WTC11 (cell line): ENCODE data around the gene PBX3. TPM values are rescaled to one million over a fixed set of nuclear protein-coding genes. Genes with fewer than 3 reads are reported as not detected.

Source experiments
- ATAC-seq: fragments of 200-7000 bp; cut with Tn5 transposase; 2 replicates; pipeline ENCODE4 v1.10.0; 2021; ENCODE audit warnings: mild to moderate bottlenecking, moderate library complexity
- CTCF ChIA-PET: fragments of 300-600 bp; sonication (Branson Sonifier 250); formaldehyde crosslinking; loops from one replicate; lab custom pipeline; 2021; ENCODE audit warnings: antibody characterized with exemption; lab: Charles Lee
- POLR2A ChIA-PET: fragments of 350-600 bp; sonication (Branson Sonifier 250); formaldehyde crosslinking; loops from one replicate; lab custom pipeline; 2021; ENCODE audit warnings: antibody characterized with exemption; lab: Charles Lee
- DNase-seq: peaks from one replicate; pipeline ENCODE4 v3.0.0; 2021; ENCODE audit warnings: low spot score
- H3K27ac Mint-ChIP-seq: 2 replicates; pipeline ENCODE4 v1.8.0; 2021; ENCODE audit warnings: mixed read lengths
- H3K27me3 Mint-ChIP-seq: 2 replicates; pipeline ENCODE4 v1.8.0; 2021; ENCODE audit warnings: low read depth, mild to moderate bottlenecking, moderate library complexity, mixed read lengths
- H3K36me3 Mint-ChIP-seq: 2 replicates; pipeline ENCODE4 v1.8.0; 2021; ENCODE audit warnings: mixed read lengths
- H3K4me1 Mint-ChIP-seq: 2 replicates; pipeline ENCODE4 v1.8.0; 2022; ENCODE audit warnings: mixed read lengths
- H3K4me3 Mint-ChIP-seq: 2 replicates; pipeline ENCODE4 v1.8.0; 2021; ENCODE audit warnings: mild to moderate bottlenecking, moderate library complexity, mixed read lengths
- H3K9me3 Mint-ChIP-seq: 2 replicates; pipeline ENCODE4 v1.8.0; 2021; ENCODE audit warnings: mixed read lengths
- ATF6 ChIP-seq: sonication (generic); formaldehyde crosslinking; IDR thresholded peaks from 2 replicates; pipeline ENCODE4 v1.8.1; 2023; ENCODE audit warnings: mild to moderate bottlenecking, missing genetic modification reagents
- E2F1 ChIP-seq: sonication (generic); formaldehyde crosslinking; IDR thresholded peaks from 2 replicates; pipeline ENCODE4 v1.8.0; 2022; ENCODE audit warnings: mild to moderate bottlenecking, missing genetic modification reagents
- ETV6 ChIP-seq: sonication (generic); formaldehyde crosslinking; IDR thresholded peaks from 2 replicates; pipeline ENCODE4 v1.8.1; 2022; ENCODE audit warnings: mild to moderate bottlenecking, missing genetic modification reagents
- FOXP4 ChIP-seq: sonication (generic); formaldehyde crosslinking; IDR thresholded peaks from 2 replicates; pipeline ENCODE4 v1.8.0; 2022; ENCODE audit warnings: mild to moderate bottlenecking, missing genetic modification reagents
- HMGA2 ChIP-seq: fragments of 250-450 bp; sonication (Bioruptor Pico); IDR thresholded peaks from 2 replicates; pipeline ENCODE4 v1.4.0; 2021; ENCODE audit warnings: mild to moderate bottlenecking, moderate library complexity
- HMGXB4 ChIP-seq: sonication (generic); formaldehyde crosslinking; IDR thresholded peaks from 2 replicates; pipeline ENCODE4 v1.8.1; 2023; ENCODE audit warnings: mild to moderate bottlenecking, moderate library complexity, missing genetic modification reagents
- IRF1 ChIP-seq: sonication (generic); formaldehyde crosslinking; IDR thresholded peaks from 2 replicates; pipeline ENCODE4 v1.8.0; 2023; ENCODE audit warnings: missing genetic modification reagents
- MAX ChIP-seq: sonication (generic); formaldehyde crosslinking; IDR thresholded peaks from 2 replicates; pipeline ENCODE4 v1.8.0; 2022; ENCODE audit warnings: mild to moderate bottlenecking, missing genetic modification reagents
- NFATC4 ChIP-seq: fragments of 250-450 bp; sonication (Bioruptor Pico); IDR thresholded peaks from 2 replicates; pipeline ENCODE4 v1.9.0; 2021; ENCODE audit warnings: mild to moderate bottlenecking
- NR3C1 ChIP-seq: sonication (generic); formaldehyde crosslinking; conservative IDR thresholded peaks from 2 replicates; pipeline ENCODE4 v1.8.1; 2023; ENCODE audit warnings: low read depth, mild to moderate bottlenecking, missing genetic modification reagents
- PRRX2 ChIP-seq: fragments of 250-450 bp; sonication (Bioruptor Pico); IDR thresholded peaks from 2 replicates; pipeline ENCODE4 v1.8.0; 2021; ENCODE audit warnings: mild to moderate bottlenecking
- RELA ChIP-seq: sonication (generic); formaldehyde crosslinking; IDR thresholded peaks from 2 replicates; pipeline ENCODE4 v1.8.1; 2022; ENCODE audit warnings: missing genetic modification reagents, mild to moderate bottlenecking, borderline replicate concordance
- TCF7 ChIP-seq: sonication (generic); formaldehyde crosslinking; IDR thresholded peaks from 2 replicates; pipeline ENCODE4 v1.8.0; 2022; ENCODE audit warnings: mild to moderate bottlenecking, low read depth, missing genetic modification reagents, moderate library complexity
- TEAD4 ChIP-seq: sonication (generic); formaldehyde crosslinking; IDR thresholded peaks from 2 replicates; pipeline ENCODE4 v1.8.0; 2022; ENCODE audit warnings: mild to moderate bottlenecking, missing genetic modification reagents
- ZNF121 ChIP-seq: sonication (generic); formaldehyde crosslinking; IDR thresholded peaks from 2 replicates; pipeline ENCODE4 v1.8.0; 2023; ENCODE audit warnings: missing genetic modification reagents
- ZNF281 ChIP-seq: sonication (generic); formaldehyde crosslinking; IDR thresholded peaks from 2 replicates; pipeline ENCODE4 v1.8.0; 2023; ENCODE audit warnings: mild to moderate bottlenecking, missing genetic modification reagents
- ZNF396 ChIP-seq: fragments of 250-450 bp; sonication (Bioruptor Pico); IDR thresholded peaks from 2 replicates; pipeline ENCODE4 v1.8.0; 2021; ENCODE audit warnings: mild to moderate bottlenecking, moderate library complexity, borderline replicate concordance
- ZNF423 ChIP-seq: fragments of 250-450 bp; sonication (Bioruptor Pico); IDR thresholded peaks from 2 replicates; pipeline ENCODE4 v2.1.2; 2022; ENCODE audit warnings: mild to moderate bottlenecking, moderate library complexity
- ZNF425 ChIP-seq: fragments of 250-450 bp; sonication (Bioruptor Pico); conservative IDR thresholded peaks from 2 replicates; pipeline ENCODE4 v1.9.0; 2021; ENCODE audit warnings: mild to moderate bottlenecking
- ZNF512 ChIP-seq: sonication (generic); formaldehyde crosslinking; IDR thresholded peaks from 2 replicates; pipeline ENCODE4 v1.8.1; 2022; ENCODE audit warnings: missing genetic modification reagents, borderline replicate concordance
- total RNA-seq: library from RNA; stranded (reverse); gene quantifications from 3 replicates; pipeline ENCODE4 v1.2.3, GENCODE V29; 2021

The PBX3 gene
- total RNA-seq, 1 experiment from 2014 or later = 48.5 TPM

- DNase-seq = peak; percentile 99
- Mint-ChIP-seq H3K9me3 (no peaks in the 10 kb centered on the region), H3K27me3 (no peaks in the 10 kb centered on the region), H3K4me1 (peaks cover 40% of the 10 kb centered on the region), H3K4me3 (peak within 1 kb of the TSS; percentile 78), H3K36me3 (no peaks in the 10 kb centered on the region; the same call in 1 of the 2 replicates), H3K27ac (peak within 1 kb of the TSS; percentile 74)
- POLR2A ChIA-PET = interaction anchor here (1.0 to 1.3 kb wide), 5 partner anchors 10 to 168 kb away, joined by 3 to 5 read pairs (median 3); no protein-coding TSS in a partner anchor
- CTCF ChIA-PET = interaction anchor here (0.9 to 1.7 kb wide), 6 partner anchors 10 to 851 kb away, joined by 3 to 5 read pairs (median 3); no protein-coding TSS in a partner anchor
- peak; percentile 99 for ATAC-seq
- TF ChIP-seq ATF6 (no peak), ZNF281 (no peak), ZNF512 (CRISPR knock-in tag) (no peak), ETV6 (peak; percentile 70; the same call in 1 of the 2 replicates), IRF1 (CRISPR knock-in tag) (peak; percentile 51; the same call in 1 of the 2 replicates), E2F1 (CRISPR knock-in tag) (no peak), ZNF396 (CRISPR knock-in tag) (no peak), ZNF121 (CRISPR knock-in tag) (no peak), ZNF423 (CRISPR knock-in tag) (no peak), TCF7 (CRISPR knock-in tag) (no peak), ZNF425 (CRISPR knock-in tag) (no peak), FOXP4 (CRISPR knock-in tag) (peak; percentile 80), MAX (CRISPR knock-in tag) (peak; percentile 69; the same call in 1 of the 2 replicates), NR3C1 (CRISPR knock-in tag) (no peak), HMGA2 (CRISPR knock-in tag) (no peak), HMGXB4 (CRISPR knock-in tag) (peak; percentile 82; the same call in 1 of the 2 replicates), NFATC4 (no peak), TEAD4 (CRISPR knock-in tag) (no peak), RELA (CRISPR knock-in tag) (no peak), PRRX2 (no peak)
Measured at GRCh38 chr9:125706651-125707471, 40.3 kb upstream of the PBX3 start, which contains the start of gene MAPKAP1. Gene MAPKAP1 (minus strand): TSS chr9:125707208. CDS start chr9:125672574, 34,634 bp downstream.
